GM21717 (cell line): ENCODE data around the gene GALNT9.

Source experiments
- ATAC-seq: cut with Tn5 transposase; IDR thresholded peaks from one replicate; pipeline ENCODE4 v1.9.1; 2021; ENCODE audit warnings: mild to moderate bottlenecking, moderate library complexity; ENCODE audit not compliant: unreplicated experiment

GALNT9 gene

GRCh38 chr12:132161796-132162507 is 167.4 kb downstream of the GALNT9 start:
- no peak for ATAC-seq

GRCh38 chr12:132161036-132161781 is 168.2 kb downstream of the GALNT9 start:
- ATAC-seq = no peak

GRCh38 chr12:132160601-132161035 is 168.8 kb downstream of the GALNT9 start:
- ATAC-seq = no peak

GRCh38 chr12:132160016-132160415 is 169.4 kb downstream of the GALNT9 start:
- ATAC-seq = no peak

- no peak for ATAC-seq
Measured at GRCh38 chr12:132159555-132160003, 169.8 kb downstream of the GALNT9 start.

GRCh38 chr12:132158677-132159554 is 170.5 kb downstream of the GALNT9 start:
- no peak for ATAC-seq

- ATAC-seq = no peak
Measured at GRCh38 chr12:132157733-132158409, 171.5 kb downstream of the GALNT9 start.

GRCh38 chr12:132156573-132157325 is 172.6 kb downstream of the GALNT9 start:
- no peak for ATAC-seq

GRCh38 chr12:132155771-132156572 is 173.4 kb downstream of the GALNT9 start:
- no peak for ATAC-seq

GRCh38 chr12:132154941-132155770 is 174.2 kb downstream of the GALNT9 start:
- no peak for ATAC-seq

- no peak for ATAC-seq
Measured at GRCh38 chr12:132154341-132154761, 175.0 kb downstream of the GALNT9 start.

GRCh38 chr12:132153501-132154340 is 175.7 kb downstream of the GALNT9 start:
- peak; percentile 78 for ATAC-seq

- ATAC-seq = no peak
Measured at GRCh38 chr12:132152953-132153352, 176.4 kb downstream of the GALNT9 start.

GRCh38 chr12:132152411-132152821 is 177.0 kb downstream of the GALNT9 start:
- ATAC-seq = no peak

- no peak for ATAC-seq
Measured at GRCh38 chr12:132151766-132152410, 177.5 kb downstream of the GALNT9 start.

GRCh38 chr12:132151145-132151765 is 178.1 kb downstream of the GALNT9 start:
- ATAC-seq = no peak
